ENCODE data around the gene MPPED2.

MPPED2 gene

DNA sequence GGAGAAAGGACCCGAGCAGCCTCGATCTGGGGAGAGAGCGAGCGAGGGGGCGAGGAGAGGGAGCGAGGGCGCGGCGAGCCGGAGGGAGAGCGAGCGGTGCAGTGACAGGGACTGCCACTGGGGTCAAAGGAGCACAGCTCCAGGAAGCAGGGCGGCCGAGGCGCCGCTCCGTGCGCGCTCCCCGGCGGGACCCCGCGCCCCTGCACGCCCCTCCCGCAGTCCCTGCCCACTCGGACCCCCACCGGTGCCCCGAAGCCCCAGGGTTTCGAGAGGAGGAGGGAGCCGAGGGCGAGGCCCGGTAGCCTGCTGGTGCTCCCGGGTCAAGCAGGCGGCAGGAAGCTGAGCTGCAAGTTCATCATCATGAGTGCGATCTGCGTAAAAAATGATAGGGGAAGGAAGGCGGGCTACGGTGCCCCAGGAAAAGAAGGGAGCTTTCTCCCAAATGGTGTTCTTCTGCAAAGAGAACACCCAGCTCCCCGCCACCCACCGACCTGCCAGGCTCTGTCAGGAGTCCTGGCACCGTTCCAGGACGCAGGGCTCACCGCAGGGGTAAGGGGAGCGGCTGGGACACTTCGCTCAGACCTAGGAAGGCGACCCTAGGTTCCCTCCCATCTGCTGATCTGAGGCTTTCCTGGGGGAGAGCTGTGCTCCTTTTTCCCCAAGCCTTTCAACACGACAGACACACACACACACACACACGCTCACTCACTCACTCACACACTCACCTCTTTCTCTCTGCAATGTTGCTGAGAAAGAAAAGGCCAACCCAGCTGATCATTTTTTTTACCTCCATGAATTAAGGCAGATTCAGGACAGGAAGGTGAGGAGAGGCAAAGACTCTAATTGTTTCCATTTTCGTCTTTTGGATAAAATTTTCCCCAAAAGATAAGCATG is at the start of gene MPPED2:
Gene MPPED2, minus strand, starts transcription at position 103 of the 894 bp plus-strand sequence. CDS start 5,980 bp downstream, outside the sequence.
- DNase-seq, result peak; percentile 47

- no peak for DNase-seq
Observed at GRCh38 chr11:30635401-30635989, 49.3 kb upstream of the MPPED2 start.

- no peak for DNase-seq
Observed at GRCh38 chr11:30631148-30631547, 45.0 kb upstream of the MPPED2 start.

GRCh38 chr11:30619767-30620166 is 33.6 kb upstream of the MPPED2 start:
- DNase-seq, result no peak

GRCh38 chr11:30617762-30618161 is 31.6 kb upstream of the MPPED2 start:
- no peak for DNase-seq

DNA sequence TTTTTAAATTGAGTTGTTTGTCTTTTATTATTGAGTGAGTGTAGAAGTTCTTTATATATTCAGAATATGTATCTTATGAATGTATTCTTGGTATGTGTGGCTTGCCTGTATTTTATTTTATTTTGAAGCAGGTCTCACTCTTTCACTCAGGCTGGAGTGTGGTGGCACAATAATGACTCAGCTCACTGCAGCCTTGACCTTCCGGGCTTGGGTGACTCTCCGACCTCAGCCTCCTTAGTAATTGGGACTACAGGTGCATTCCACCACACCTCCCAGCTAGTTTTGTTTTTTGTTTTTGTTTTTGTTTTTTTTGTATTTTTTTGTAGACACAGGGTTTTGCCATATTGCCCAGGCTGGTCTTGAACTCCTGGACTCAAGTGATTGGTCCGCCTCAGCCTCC is 24.5 kb upstream of the MPPED2 start:
- DNase-seq, result no peak

DNA sequence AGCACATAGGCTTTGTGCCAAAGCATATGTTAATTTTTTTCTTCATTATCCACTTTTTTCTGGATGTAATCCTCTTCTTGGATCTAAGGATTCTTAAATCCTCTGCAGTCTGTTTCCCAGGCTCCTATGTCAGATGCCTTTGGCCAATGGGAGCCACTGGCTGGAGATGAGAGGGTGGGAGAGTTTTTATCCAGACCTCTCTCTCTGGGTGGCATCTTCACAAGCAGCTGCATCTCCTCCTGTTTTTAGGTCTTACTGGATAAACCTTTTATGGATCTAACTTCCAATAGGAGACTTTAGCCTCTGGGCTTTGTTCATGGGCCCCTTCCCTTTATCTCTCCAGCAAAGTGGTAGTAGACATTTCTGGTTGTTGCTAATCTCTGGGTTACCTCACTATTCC is 22.4 kb upstream of the MPPED2 start:
- DNase-seq, result no peak

DNA sequence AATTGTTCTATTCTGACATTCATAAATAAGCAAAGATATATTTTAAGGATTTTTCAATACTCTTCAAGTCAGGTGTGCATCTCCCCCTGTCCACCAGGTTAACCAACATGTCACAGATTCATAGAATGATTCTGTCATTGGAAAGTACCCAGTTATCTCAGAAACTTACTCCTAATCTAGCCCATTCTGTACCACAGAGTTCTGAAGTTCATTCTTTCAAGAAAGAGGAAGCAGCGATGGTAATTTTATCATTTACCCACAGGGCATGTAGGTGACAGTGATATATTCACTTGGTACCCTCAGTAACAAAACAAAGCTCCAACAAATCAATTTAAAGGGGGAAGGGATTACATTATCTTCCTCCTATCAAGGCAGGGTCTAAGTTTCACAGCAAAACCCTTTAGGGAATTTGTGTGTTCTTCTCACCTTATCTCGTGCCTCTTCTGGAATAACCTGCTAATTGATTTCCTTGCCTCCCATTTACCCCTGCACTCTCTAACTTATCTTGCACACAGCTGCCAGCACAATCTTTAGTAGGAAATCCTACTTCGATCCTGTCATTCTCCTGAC is 19.0 kb upstream of the MPPED2 start:
- DNase-seq, result no peak

DNA sequence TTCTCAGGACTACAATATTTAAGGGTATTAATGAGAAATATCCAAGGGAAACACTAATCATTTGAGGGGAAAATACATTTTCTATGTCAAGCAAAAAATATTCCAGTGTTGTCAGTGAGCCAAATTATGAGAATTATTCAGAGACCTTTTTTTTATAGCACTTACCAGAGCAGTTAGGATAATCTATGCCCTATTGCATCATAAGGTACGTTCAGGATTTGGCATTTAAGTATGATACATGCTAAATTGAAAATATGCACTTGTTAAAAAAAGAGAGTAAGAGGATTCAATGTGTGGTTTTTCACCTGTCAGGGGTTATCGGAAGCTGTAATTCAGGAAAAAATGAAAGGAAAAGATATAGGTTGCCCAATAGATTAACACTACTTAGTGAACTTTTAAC is 17.2 kb upstream of the MPPED2 start:
- DNase-seq, result no peak

GRCh38 chr11:30596832-30597231 is 10.7 kb upstream of the MPPED2 start:
- DNase-seq, result no peak

DNA sequence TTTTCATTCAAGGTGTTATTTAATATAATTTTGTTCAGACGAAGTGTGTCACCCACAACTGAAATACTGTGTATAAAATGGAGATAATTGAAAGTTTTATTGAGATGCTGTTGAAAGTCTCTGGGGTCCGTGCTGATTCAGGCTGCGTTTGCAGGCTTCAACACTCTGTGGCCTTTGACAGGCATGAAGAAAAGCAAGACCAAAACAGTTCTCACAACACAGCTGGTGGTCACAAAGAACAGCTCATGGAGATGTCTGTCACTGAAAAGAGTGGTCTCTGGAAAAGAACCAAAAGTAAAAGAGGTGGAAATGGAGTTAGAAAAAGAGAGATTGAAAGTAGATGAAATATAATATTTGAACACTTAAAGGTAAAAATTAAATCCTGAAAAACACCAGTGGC is 9.8 kb upstream of the MPPED2 start:
- DNase-seq, result no peak

DNA sequence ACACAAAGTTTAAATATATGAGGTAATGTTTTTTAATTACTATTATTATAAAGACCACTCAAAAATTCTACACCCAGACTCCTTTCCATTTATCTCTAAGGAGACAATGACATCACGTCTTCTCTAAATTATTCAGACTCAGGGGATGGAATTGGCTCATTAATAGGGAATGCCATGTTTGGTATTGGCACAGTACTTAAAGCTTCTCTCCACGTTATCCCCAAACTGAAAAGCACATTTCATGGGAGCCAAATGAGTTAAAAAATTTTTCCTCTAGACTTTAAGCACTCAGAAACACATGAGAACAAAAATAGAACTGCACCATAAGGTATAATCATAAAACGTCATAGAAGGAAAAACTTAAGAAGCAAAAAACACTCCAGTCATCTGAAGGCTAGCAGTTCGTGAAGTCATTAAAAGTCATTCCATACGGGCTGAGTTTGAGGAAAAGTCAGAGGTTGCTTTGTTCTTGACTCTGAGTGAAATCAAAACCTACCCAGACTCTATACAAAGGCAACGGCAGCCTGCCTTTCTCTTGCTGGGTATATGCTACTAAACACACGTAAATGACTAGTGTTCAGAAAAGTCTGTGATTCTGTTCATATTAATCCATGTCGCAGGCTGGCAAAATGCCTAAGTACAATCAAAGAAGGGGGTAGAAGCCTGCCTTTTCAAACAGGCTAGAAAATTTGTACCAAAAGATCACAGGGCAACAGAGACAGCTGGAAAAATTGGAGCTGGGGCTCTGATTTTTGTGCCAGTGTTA is 8.7 kb upstream of the MPPED2 start:
- no peak for DNase-seq

DNA sequence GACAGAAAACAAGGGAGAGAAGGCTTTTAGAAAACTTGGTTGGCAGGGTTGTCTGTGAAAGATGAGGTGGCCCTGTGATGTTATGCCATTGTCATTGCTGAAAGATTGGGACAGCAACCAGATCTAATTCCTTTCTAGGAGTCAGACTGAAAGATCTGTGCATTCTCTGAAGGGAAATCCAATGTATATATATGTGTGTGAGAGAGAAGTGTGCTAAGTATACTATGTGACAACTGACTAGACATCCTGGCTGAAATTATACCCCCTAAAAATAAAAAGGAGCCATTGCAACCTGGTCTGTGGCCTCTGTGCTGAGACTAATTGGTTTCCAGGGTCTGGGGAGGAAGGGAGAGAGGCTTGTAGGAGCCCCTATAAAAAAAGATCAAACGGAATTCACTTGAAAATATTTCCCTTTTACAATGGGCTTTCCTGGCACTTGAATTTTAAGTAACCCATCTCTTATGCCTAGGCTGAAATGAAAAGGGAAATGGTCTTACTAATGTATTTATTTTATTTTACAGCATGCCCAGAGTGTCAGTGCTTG is 1.2 kb upstream of the MPPED2 start:
- DNase-seq, result no peak

DNA sequence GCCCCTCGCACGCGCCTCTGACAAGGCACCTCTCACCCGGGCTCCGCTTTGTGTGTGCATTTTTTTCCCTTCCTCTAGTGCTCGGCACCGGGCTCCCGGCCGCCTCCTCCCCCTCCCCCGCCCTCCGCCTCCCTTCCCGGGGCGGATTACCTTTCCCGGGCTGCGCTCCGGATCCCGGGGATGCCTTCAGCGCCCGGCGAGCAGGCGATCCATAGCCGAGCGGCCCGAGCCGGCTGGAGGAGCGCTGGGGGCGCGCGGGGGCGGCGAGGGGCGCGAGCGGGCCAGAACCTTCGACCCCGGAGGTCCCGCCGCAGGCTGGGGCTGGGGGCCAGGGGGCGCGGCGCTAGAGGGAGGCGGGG is 282 bp downstream of the MPPED2 start:
- peak; percentile 8 for DNase-seq

GRCh38 chr11:30585125-30585891 is 845 bp downstream of the MPPED2 start:
- DNase-seq, result peak; percentile 24

DNA sequence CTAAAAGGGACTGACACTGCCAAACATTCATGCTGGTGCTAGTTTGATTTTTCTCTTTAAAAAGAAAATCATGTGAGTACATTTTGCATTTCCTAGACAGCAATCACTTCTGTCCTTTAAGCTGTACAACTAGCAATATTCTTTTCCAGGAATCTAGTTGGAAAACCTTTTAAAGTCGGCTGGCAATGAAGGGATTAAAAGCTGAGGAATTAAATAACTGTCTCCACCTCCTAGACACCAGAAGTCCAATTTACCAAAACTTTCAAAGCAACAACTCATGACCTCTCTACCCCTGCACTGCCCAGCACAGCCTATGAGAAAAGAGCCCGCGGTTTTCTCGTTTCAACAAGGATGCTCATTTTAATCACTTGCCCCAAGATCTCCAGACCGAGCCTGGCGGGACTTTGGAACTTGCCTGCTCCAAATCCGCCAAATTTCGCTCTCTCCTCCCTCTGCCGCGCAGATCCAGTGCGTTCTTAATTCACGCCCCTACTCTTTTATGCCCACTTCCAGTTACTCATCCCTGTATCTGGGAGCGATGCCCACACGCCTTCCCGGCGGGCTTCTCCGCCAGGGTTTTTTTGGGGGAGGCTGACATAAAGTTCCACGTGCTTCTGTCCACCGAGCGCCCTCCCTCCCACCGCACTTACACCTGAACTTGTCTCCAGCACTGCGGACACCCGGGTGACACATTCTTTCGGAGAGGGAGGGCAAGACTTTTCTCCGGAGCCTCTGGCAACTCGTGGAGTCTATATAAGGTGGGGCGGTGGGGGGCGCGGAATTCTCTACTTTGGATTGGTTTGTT is 2.5 kb downstream of the MPPED2 start:
- DNase-seq, result no peak

DNA sequence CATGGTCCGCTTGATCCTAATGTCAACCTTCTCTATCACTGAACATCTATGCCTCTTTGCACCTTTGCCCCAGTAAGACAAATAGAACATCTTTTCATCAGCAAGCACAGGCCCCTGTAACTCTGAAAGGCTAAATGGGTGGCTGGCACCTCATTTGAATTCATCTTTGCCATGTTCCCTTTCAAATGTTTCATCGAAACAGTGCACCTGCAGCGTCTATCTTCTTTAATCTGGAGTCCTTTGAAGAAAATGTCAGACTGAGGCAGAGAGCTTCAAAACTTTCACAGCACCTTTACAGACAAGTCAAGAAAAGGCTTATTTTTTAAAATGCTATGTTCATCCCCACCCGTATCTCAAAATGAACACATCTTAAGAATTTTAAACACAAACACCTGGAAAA is 3.4 kb downstream of the MPPED2 start:
- no peak for DNase-seq

DNA sequence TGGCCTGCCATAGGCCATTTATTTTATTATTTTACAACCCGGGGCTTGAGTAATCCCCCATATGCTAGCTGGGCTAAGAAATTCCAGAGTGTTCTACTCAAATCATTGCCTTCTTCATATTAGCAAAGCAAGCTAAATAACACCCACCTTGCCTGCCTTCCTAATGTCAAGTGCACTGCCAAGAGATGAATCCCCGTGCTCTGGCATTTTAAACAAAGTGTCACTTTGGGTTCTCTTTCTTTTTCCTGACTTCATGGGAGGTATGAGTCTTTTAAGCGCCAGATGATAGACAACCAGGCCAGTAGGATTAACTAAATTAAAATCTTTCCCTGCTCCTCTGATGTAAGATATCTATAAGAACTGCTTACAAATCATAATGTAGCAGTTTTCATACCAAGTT is 4.5 kb downstream of the MPPED2 start:
- DNase-seq, result no peak

GRCh38 chr11:30580573-30580972 is 5.6 kb downstream of the MPPED2 start:
- no peak for DNase-seq

- DNase-seq, result no peak
Observed at GRCh38 chr11:30579415-30580175, 6.6 kb downstream of the MPPED2 start.

DNA sequence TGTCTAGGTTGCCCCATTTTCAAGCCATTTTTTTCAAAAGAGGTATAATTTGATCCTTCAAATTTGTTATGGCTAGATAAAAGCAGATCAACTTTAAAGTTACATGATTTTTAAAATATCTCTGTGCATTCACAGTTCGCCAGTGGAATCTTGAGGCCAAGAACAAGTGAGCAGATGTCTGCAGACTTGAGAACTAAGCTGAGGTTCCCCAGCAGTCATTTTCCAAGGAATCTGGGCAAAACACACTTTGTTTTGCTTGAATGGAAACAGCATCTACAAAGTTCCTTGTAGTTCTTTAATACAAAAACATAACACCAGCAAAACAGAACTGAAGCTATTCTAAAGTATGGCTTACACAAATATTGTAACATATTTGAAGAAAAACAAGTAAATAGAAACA is 7.7 kb downstream of the MPPED2 start:
- DNase-seq, result no peak
